HG03354 (cell line): ENCODE results near the gene NAPB.

Source experiments
- ATAC-seq: cut with Tn5 transposase; IDR thresholded peaks from one replicate; pipeline ENCODE4 v1.9.1; 2021; ENCODE audit warnings: mild to moderate bottlenecking; ENCODE audit not compliant: unreplicated experiment, poor library complexity, severe bottlenecking

NAPB gene

DNA sequence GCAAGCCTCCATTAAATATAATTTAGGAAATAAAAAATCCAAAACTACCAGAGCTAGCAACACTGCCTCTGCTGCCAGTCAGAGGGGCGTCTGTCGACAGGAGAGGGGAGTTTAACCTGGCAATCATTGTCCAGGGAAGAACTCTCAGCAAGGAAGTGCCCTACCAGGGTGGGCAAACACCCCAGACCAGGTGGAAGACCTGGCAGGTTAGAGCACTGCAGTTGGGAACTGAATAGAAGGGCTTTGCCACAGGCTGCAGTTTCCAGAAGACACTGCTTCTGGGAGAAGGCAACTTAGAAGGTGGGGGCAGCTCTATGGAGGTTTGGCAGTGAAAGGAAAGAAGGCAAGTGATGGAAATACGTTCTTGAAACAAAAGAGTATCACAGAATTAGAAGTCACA lies 11.5 kb downstream of the NAPB start:
- no peak for ATAC-seq

GRCh38 chr20:23408957-23409356 lies 12.3 kb downstream of the NAPB start:
- no peak for ATAC-seq

GRCh38 chr20:23407781-23408464 lies 13.4 kb downstream of the NAPB start:
- peak; percentile 73 for ATAC-seq

DNA sequence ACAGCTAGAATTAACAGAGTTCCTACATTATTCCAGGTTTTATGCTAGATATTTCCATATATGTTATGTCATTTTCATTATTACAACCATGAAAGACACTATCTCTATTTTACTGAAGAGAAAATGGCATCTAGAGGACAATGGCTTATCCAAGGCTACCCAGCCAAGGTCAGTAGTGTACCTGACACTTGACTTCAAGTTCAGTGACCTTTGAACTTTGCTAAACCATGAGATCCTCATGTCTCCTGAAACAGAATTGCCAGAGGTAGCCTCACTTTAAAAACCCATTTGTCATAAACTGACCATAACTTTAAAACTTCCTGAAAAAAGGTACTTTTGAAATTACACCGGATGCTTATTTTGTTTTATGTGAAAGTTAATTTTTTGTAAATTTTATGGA lies 14.4 kb downstream of the NAPB start:
- no peak for ATAC-seq

DNA sequence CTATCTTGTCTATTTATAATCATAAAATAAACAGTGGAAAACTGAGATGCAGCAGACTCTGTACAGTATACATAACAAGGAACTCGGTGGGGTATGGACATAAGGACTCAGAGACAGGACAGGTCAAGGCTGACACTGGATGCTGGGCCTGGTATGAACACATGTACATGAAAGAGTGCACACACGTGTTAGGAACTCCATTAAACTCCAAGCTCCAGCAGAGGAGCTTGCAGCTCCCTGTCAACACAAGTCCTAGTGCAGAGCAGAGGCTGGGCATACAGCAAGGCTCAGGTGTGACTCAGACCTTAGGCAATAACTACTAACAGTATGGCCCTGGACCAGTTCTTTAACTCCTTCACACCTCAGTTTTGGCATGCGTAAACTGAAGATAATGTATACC lies 17.1 kb downstream of the NAPB start:
- no peak for ATAC-seq

- no peak for ATAC-seq
Observed at GRCh38 chr20:23403751-23404150, 17.5 kb downstream of the NAPB start.

DNA sequence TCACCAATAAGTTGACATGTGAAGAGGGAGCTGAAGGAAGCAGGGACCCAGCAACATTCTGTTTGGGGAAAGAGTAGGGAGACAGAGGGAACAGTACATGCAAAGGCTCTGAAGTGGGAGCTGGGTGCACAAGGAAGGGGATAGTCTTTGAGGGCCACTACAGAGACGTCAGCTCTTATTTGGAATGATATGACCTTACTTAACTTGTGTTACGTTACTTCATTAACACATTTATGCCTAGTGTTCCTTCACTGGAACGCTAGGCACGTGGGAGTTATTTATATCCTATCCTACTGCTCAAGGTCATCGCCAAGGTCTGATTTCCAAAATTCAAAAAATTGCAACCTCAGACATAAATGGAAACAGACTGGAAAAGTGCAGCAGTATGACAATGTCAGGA lies 20.2 kb downstream of the NAPB start:
- ATAC-seq, result no peak

GRCh38 chr20:23399568-23400241 lies 21.6 kb downstream of the NAPB start:
- peak; percentile 70 for ATAC-seq

DNA sequence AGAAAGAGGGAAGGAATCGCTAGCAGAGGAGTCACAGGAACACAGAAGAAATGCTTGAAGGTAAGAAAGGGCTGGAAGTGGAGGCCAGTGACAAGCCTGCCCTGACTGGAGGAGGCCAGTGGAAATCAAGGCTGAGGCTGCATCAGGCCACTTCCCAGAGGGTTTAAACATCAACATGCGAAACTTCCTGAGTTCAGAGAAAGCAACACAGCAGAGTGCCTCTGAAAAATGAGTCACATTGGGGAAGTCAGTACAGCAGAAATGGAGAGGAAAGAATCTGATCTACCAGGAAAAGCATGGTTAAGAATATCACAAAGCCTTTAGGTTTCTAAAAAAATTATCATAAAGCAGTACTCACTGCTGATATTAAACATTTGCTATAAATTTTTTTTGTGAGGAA lies 23.3 kb downstream of the NAPB start:
- no peak for ATAC-seq

DNA sequence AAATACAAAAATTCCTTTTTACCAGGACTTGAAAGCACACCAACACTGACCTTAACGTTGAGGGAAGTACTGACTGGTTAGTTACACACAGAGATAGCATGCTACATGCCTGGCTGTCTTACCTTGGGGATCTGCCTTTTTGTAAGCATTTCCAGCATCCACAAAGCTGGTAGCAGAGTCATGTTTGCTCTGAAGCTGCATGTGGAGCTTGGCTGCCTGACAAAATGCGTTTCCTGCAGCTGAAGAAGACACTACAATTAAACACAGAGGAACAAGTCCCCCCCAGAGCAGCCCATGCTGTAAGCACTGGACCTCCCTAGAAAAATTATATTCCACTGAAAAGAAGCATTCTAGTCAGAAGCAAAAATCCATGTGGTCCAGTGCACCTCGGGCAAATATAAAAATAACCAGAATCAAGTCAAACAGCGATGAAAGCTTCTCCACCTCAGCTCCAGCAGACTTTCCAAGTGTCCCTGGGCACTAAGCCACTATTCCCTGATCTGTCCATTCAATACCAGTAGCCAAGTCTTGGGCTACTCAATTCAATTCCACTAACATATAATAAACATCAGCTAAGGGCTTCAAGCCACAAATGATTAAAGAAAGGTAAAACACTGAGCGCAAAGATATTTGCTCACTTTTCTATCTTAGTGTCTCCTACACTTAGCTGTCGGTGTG lies 24.2 kb downstream of the NAPB start:
- ATAC-seq, result no peak

- ATAC-seq, result no peak
Observed at GRCh38 chr20:23393996-23394775, 27.1 kb downstream of the NAPB start.

DNA sequence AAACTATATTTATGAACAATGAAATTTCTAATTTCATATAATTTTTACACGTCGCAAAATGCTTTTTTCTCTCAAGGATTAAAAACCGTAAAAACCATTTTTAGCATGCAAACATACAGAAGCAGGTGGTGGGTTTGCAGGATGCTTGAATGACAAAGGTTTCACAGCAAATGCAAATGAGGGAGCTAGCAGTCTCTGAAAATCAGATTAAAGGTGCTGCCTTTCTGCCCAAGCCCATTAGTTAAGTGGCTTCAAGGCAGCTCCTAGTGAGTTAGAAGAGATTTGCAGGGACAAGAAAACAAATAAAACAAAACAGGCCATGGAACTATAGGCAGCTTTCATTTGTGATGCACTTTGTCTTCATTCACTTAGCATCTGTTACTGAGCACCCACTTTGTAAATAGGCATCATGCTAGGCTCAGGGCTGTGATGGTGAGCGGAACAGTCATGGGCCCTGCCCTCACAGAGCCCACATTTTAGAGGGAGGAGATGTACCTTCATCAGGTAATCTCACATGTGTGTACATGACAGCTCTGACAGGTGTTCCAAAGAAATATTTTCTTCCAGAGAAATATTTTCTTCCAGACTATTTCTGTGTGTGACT lies 29.5 kb downstream of the NAPB start:
- ATAC-seq, result no peak

- ATAC-seq, result no peak
Observed at GRCh38 chr20:23390091-23390774, 31.1 kb downstream of the NAPB start.

- ATAC-seq, result no peak
Observed at GRCh38 chr20:23387118-23387443, 34.2 kb downstream of the NAPB start.

GRCh38 chr20:23386304-23387117 lies 34.8 kb downstream of the NAPB start:
- no peak for ATAC-seq

DNA sequence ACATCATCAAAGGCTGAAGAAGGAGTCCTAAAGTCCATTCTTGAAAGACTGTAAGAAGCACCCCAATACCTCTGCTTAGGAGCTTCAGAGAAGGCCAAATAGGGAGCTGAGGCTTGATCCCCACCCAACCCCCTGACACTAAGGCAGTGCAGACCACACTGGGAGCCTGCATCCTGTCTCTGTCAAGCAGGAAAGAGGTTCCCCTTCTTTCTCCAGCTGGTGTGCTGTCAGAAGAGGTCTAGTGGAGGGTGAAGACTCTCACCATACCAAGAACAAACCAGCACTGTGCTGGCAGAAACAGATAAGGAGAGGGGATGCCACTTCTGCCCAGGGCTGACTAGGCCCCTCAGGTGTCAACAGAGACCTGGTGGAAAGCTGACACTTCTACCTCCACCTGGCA lies 39.4 kb downstream of the NAPB start:
- ATAC-seq, result no peak

DNA sequence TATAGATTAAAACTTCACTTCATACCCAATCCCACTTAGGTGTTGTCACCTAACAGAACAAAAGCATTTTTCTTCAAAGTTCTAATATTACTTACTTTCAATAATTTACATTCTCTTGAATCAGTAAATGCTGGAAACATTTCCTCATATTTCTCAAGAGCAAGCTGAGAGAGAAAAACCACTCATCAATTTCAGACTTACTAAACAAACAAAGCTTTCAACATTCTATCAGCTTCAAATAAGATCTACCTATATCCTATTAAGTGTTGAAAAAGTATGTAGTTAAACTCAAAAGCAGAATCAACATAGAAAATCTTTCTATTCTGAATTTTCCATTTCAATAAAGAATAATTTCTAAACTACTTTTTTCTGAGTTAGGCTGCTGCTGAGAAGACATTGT lies 41.5 kb downstream of the NAPB start:
- ATAC-seq, result no peak

DNA sequence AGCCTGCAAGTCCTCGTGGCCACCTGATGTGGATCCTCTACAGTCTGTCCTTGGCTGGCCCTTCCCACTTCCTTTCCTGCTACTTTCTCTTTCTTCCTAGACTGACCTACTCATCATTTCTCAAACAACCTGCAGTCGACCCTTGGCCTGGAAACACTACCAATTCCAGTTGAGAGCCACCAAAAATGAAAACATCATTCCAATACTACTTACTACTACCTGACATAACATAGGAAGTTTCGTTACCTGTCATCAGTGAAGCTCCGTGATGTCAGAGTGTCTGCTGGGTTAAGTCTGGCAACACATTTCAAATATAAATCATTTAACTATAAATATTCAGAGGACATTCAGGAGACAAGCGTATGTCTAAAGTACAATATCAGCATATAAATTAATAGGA lies 45.5 kb downstream of the NAPB start:
- no peak for ATAC-seq

DNA sequence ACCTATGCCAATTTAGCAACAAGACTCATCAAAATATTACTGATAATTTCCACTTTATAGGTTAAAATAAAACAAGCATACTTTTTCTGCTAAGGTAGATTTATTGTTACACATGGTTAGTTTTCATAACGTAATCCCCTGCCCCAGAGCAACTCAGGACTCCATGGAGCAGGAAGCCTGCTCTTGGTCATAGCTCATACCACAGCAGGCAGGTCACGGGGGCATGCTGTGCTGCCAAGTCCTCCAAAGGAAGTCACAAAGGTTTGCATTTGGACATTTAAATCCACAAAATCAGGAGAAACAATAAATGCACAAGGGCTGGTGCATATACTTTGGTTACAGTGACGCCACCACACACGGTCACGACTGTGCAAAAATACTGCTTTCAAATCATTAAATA lies 46.8 kb downstream of the NAPB start:
- no peak for ATAC-seq
